HepG2 (cell line): ENCODE measurements around the gene CCDC88A. TPM values are rescaled to one million over a fixed set of nuclear protein-coding genes. Genes with fewer than 3 reads are reported as not detected.

Experiments used
- DNMT3B ChIP-seq: conservative IDR thresholded peaks from 2 replicates; pipeline ENCODE4 v1.6.1; 2016; ENCODE audit warnings: missing biosample characterization, control low read depth
- EHMT2 ChIP-seq: fragments of 200-600 bp; sonication (generic); IDR thresholded peaks from 2 replicates; pipeline ENCODE4 v1.7.0; 2017; ENCODE audit warnings: antibody characterized with exemption, low read depth, low read length, borderline replicate concordance
- ELF4 ChIP-seq: sonication (generic); formaldehyde crosslinking; IDR thresholded peaks from 2 replicates; pipeline ENCODE4 v1.5.0; 2020; ENCODE audit warnings: missing genetic modification reagents, mild to moderate bottlenecking, moderate library complexity, borderline replicate concordance
- ZNF460 ChIP-seq: sonication (generic); formaldehyde crosslinking; IDR thresholded peaks from 2 replicates; pipeline ENCODE4 v1.5.1; 2020; ENCODE audit warnings: missing genetic modification reagents, mild to moderate bottlenecking, borderline replicate concordance
- ZNF678 ChIP-seq: sonication (generic); formaldehyde crosslinking; IDR thresholded peaks from 2 replicates; pipeline ENCODE4 v1.4.0; 2020; ENCODE audit warnings: mild to moderate bottlenecking, missing genetic modification reagents
- ZNF7 ChIP-seq: IDR thresholded peaks from 2 replicates; pipeline ENCODE4 v1.6.1; 2016; ENCODE audit warnings: missing biosample characterization, missing genetic modification reagents
- polyA plus RNA-seq, 8 experiments: library from polyadenylated mRNA; depleted of rRNA in 3 of 8; stranded (reverse) in 7 of 8; unstranded in 1 of 8; fragments of >200 nt; fragmentation: Illumina TruSeq in 4 of 8; extraction: Trizol in 4 of 8; gene quantifications; 2 replicates each; pipeline versions ENCODE4 v1.2.1 to v1.2.3, GENCODE V29; 2011 to 2016; ENCODE audit warnings: low read depth in 4 of 8, missing spikeins in 1 of 8, mixed read lengths in 1 of 8; ENCODE audit not compliant: insufficient read depth in 1 of 8
- total RNA-seq, 5 experiments: library from RNA; depleted of rRNA; stranded (reverse); fragments of >200 nt; fragmentation: Illumina TruSeq; extraction: Trizol; gene quantifications; 2 replicates each; pipeline ENCODE4 v1.2.3, GENCODE V29; 2016; ENCODE audit warnings: low read depth in 1 of 5
- TF ChIP-seq, protein P1 (sequence below): sonication (generic); formaldehyde crosslinking; IDR thresholded peaks from one replicate; pipeline ENCODE4 v1.5.1; 2020; ENCODE audit warnings: mild to moderate bottlenecking, missing genetic modification reagents; ENCODE audit errors: not compliant biosample characterization
- TF ChIP-seq, protein P2 (sequence below): sonication (generic); formaldehyde crosslinking; IDR thresholded peaks from 2 replicates; pipeline ENCODE4 v1.5.1; 2020; ENCODE audit warnings: mild to moderate bottlenecking, missing genetic modification reagents
- TF ChIP-seq, protein P3 (sequence below): sonication (generic); formaldehyde crosslinking; IDR thresholded peaks from 2 replicates; pipeline ENCODE4 v1.4.0; 2020; ENCODE audit warnings: mild to moderate bottlenecking, missing genetic modification reagents

The CCDC88A gene
- total and polyA plus RNA-seq, 2 of the 13 experiments (the other 11 are each of a cell fraction or from before 2014, with no cell fraction given), result 43.2 to 84.1 TPM

DNA sequence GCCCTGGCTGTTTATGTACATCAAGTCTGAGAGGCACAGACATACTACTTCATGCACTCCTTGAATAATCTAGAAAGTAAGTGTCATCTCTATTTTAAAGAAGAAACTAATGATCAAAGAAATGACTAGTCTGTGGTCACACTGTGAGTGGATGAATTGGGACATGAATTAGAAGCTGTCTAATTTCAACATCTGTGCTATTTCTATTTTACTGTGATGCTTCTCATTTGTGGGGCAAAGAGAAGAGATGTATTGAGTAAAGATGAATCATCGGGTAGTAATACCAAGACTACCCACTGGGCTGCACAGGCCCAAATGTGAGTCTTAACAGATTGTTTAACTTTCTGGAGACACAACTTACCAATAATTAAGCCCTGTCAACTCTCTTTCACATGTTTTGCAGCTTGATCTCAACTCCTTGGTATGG, 108.2 kb downstream of the CCDC88A start (continued):
- TF ChIP-seq, protein P1, sequence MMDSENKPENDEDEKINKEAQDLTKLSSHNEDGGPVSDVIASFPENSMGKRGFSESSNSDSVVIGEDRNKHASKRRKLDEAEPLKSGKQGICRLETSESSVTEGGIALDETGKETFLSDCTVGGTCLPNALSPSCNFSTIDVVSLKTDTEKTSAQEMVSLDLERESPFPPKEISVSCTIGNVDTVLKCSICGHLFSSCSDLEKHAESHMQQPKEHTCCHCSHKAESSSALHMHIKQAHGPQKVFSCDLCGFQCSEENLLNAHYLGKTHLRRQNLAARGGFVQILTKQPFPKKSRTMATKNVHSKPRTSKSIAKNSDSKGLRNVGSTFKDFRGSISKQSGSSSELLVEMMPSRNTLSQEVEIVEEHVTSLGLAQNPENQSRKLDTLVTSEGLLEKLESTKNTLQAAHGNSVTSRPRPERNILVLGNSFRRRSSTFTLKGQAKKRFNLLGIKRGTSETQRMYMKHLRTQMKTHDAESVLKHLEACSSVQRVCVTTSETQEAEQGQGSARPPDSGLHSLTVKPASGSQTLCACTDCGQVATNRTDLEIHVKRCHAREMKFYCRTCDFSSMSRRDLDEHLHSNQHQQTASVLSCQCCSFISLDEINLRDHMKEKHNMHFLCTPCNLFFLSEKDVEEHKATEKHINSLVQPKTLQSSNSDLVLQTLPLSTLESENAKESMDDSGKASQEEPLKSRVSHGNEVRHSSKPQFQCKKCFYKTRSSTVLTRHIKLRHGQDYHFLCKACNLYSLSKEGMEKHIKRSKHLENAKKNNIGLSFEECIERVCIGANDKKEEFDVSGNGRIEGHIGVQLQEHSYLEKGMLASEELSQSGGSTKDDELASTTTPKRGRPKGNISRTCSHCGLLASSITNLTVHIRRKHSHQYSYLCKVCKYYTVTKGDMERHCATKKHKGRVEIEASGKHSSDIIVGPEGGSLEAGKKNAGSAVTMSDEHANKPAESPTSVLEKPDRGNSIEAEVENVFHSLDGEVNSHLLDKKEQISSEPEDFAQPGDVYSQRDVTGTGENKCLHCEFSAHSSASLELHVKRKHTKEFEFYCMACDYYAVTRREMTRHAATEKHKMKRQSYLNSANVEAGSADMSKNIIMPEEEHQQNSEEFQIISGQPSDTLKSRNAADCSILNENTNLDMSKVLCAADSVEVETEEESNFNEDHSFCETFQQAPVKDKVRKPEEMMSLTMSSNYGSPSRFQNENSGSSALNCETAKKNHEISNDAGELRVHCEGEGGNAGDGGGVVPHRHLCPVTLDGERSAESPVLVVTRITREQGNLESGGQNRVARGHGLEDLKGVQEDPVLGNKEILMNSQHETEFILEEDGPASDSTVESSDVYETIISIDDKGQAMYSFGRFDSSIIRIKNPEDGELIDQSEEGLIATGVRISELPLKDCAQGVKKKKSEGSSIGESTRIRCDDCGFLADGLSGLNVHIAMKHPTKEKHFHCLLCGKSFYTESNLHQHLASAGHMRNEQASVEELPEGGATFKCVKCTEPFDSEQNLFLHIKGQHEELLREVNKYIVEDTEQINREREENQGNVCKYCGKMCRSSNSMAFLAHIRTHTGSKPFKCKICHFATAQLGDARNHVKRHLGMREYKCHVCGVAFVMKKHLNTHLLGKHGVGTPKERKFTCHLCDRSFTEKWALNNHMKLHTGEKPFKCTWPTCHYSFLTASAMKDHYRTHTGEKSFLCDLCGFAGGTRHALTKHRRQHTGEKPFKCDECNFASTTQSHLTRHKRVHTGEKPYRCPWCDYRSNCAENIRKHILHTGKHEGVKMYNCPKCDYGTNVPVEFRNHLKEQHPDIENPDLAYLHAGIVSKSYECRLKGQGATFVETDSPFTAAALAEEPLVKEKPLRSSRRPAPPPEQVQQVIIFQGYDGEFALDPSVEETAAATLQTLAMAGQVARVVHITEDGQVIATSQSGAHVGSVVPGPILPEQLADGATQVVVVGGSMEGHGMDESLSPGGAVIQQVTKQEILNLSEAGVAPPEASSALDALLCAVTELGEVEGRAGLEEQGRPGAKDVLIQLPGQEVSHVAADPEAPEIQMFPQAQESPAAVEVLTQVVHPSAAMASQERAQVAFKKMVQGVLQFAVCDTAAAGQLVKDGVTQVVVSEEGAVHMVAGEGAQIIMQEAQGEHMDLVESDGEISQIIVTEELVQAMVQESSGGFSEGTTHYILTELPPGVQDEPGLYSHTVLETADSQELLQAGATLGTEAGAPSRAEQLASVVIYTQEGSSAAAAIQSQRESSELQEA (CRISPR knock-in tag), result no peak
- TF ChIP-seq, protein P2, sequence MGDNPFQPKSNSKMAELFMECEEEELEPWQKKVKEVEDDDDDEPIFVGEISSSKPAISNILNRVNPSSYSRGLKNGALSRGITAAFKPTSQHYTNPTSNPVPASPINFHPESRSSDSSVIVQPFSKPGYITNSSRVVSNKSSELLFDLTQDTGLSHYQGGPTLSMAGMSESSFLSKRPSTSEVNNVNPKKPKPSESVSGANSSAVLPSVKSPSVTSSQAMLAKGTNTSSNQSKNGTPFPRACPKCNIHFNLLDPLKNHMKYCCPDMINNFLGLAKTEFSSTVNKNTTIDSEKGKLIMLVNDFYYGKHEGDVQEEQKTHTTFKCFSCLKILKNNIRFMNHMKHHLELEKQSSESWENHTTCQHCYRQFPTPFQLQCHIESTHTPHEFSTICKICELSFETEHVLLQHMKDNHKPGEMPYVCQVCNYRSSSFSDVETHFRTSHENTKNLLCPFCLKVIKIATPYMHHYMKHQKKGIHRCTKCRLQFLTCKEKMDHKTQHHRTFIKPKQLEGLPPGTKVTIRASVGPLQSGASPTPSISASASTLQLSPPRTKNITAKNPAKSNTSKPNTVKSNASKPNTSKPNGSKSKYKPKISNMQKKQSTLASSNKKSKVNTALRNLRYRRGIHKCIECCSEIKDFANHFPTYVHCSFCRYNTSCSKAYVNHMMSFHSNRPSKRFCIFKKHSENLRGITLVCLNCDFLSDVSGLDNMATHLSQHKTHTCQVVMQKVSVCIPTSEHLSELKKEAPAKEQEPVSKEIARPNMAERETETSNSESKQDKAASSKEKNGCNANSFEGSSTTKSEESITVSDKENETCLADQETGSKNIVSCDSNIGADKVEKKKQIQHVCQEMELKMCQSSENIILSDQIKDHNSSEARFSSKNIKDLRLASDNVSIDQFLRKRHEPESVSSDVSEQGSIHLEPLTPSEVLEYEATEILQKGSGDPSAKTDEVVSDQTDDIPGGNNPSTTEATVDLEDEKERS (CRISPR knock-in tag), result no peak
- TF ChIP-seq EHMT2 (no peak), ZNF678 (CRISPR knock-in tag) (no peak), ELF4 (CRISPR knock-in tag) (no peak), DNMT3B (CRISPR knock-in tag) (no peak), ZNF460 (CRISPR knock-in tag) (no peak), ZNF7 (CRISPR knock-in tag) (no peak)
- TF ChIP-seq, protein P3, sequence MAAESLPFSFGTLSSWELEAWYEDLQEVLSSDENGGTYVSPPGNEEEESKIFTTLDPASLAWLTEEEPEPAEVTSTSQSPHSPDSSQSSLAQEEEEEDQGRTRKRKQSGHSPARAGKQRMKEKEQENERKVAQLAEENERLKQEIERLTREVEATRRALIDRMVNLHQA (CRISPR knock-in tag), result no peak
